ENCODE results near the gene PARP4.

The PARP4 gene

GRCh38 chr13:24541127-24541475 is 28.5 kb upstream of the PARP4 start:
- peaks cover 22% of the 10 kb centered on the region for H3K27me3 ChIP-seq (ENCODE audit: insufficient read depth, poor library complexity, severe bottlenecking)
- DNase-seq (ENCODE audit: low read depth in 1 of 2, low spot score in 1 of 2), result no peak
- no peak overlapping the region for H3K27ac ChIP-seq (replicated peaks)
- TF ChIP-seq REST (IDR thresholded peaks at IDR 0.05; ENCODE audit: insufficient replicate concordance, low read depth), result no peak
- no peak for TF ChIP-seq POLR2AphosphoS5 (IDR thresholded peaks at IDR 0.05; ENCODE audit: low read depth)
- no peak for TF ChIP-seq GABPA (IDR thresholded peaks at IDR 0.05; ENCODE audit: low read depth)
- no peak for TF ChIP-seq SPI1 (IDR thresholded peaks at IDR 0.05; ENCODE audit: borderline replicate concordance, low read depth)
- no peak for TF ChIP-seq CTCF (IDR thresholded peaks at IDR 0.05; ENCODE audit: insufficient read depth, low read length)
- H3K4me3 ChIP-seq (replicated peaks; ENCODE audit: insufficient read depth, low read length), result peak overlapping the region; percentile 45

GRCh38 chr13:24540236-24541126 is 27.9 kb upstream of the PARP4 start:
- TF ChIP-seq SPI1 (IDR thresholded peaks at IDR 0.05; ENCODE audit: borderline replicate concordance, low read depth) (no peak), REST (IDR thresholded peaks at IDR 0.05; ENCODE audit: insufficient replicate concordance, low read depth) (no peak)
- Histone ChIP-seq H3K4me3 (replicated peaks; ENCODE audit: insufficient read depth, low read length) (no peak overlapping the region), H3K27ac (replicated peaks) (no peak overlapping the region), H3K27me3 (ENCODE audit: insufficient read depth, poor library complexity, severe bottlenecking) (peaks cover 22% of the 10 kb centered on the region)
- DNase-seq (ENCODE audit: low read depth in 1 of 2, low spot score in 1 of 2), result no peak

- no peak for DNase-seq (ENCODE audit: low read depth in 1 of 2, low spot score in 1 of 2)
- Histone ChIP-seq H3K27me3 (ENCODE audit: insufficient read depth, poor library complexity, severe bottlenecking) (peaks cover 27% of the 10 kb centered on the region), H3K27ac (replicated peaks) (no peak overlapping the region), H3K4me3 (replicated peaks; ENCODE audit: insufficient read depth, low read length) (no peak overlapping the region)
- TF ChIP-seq POLR2AphosphoS5 (IDR thresholded peaks at IDR 0.05; ENCODE audit: low read depth) (no peak), GABPA (IDR thresholded peaks at IDR 0.05; ENCODE audit: low read depth) (no peak), SPI1 (IDR thresholded peaks at IDR 0.05; ENCODE audit: borderline replicate concordance, low read depth) (no peak), REST (IDR thresholded peaks at IDR 0.05; ENCODE audit: insufficient replicate concordance, low read depth) (no peak), CTCF (IDR thresholded peaks at IDR 0.05; ENCODE audit: insufficient read depth, low read length) (no peak)
Observed at GRCh38 chr13:24539500-24540165, 27.1 kb upstream of the PARP4 start.

Data from HL-60 (cell line).